HG03108 (cell line): Measurements from ENCODE around the gene JMJD1C.

Experiments used
- ATAC-seq: cut with Tn5 transposase; IDR thresholded peaks from one replicate; pipeline ENCODE4 v1.9.1; 2021; ENCODE audit warnings: moderate library complexity; ENCODE audit not compliant: unreplicated experiment

The JMJD1C gene

GRCh38 chr10:63483983-63484382 lies 18.2 kb upstream of the JMJD1C start:
- ATAC-seq = no peak

DNA sequence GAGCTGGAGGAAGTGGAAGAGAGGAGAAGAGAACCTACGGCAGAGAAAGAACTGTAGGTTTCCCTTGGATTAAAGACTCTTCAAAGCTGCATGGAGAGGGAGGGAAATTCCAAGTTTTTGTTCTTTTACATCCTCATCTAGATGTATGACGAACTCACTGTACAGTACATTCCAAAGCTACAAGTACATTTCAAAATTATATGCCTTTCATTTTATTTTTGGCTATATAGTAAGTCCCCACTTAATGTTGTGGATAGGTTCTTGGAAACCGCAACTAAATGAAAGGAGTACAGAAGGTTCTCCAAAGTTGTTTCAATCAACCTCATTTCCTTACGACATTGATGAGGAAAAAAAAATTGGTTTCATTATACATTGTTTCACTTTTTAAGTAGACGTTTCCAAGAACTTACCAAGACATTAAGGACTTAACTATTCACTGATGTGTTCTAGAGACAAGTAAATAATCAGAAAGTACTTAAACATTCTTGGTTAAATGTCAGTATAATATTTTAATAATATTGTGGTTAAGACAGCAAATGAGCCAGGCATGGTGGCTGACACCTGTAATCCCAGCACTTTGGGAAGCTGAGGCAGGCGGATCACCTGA lies 16.1 kb upstream of the JMJD1C start:
- ATAC-seq = no peak

DNA sequence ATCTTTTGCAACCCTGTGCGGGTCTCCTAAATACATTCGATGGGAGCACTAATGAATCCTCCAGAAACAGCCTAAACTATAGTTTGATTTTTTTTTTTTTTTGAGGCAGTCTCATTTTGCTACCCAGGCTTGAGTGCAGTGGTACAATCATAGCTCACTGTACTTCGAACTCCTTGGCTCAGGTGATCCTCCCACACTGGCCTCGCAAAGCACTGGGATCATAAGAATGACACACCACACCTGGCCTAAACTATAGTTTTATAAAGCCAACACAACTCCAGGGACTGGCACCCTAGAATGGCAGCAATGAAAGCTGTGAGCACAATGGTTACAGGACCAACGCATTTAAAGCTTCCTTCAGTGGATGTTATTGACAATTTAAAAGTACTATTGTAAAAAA lies 14.5 kb upstream of the JMJD1C start:
- ATAC-seq = no peak

DNA sequence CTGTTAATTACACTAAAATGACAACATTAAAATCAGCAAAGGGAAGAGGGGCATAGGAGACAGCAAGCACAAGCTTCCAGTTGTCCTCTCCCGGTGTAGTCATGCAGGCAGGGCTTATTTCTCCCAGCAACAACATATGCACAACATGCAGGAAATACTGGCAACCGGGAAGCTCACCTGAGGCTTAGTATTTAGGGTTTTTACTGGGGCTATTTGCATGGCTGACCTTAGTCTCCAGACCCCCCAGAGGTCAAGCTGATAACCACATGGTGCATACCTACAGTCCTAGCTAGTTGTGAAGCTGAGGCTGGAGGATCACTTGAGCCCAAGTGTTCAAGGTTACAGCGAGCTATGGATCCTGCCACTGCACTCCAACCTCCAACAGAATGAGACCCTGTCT lies 12.8 kb upstream of the JMJD1C start:
- ATAC-seq = no peak

DNA sequence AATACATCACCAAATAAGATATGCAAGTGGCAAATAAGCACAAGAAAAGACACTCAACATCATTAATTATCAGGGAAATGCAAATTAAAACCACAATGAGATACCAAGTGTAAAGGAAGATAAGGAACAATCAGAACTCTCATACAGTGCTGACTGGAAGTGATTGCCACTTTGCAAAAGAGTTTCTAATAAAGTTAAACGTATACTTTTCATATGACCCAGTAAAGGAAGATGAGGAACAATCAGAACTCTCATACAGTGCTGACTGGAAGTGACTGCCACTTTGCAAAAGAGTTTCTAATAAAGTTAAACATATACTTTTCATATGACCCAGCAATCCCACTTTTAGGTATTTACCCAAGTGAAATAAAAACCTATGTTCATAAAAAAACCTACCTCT lies 12.2 kb upstream of the JMJD1C start:
- ATAC-seq = no peak

- no peak for ATAC-seq
Observed at GRCh38 chr10:63474488-63474887, 8.7 kb upstream of the JMJD1C start.

- ATAC-seq = no peak
Observed at GRCh38 chr10:63470928-63471327, 5.2 kb upstream of the JMJD1C start.

GRCh38 chr10:63468947-63469346 lies 3.2 kb upstream of the JMJD1C start:
- ATAC-seq = no peak

GRCh38 chr10:63467841-63468240 lies 2.1 kb upstream of the JMJD1C start:
- no peak for ATAC-seq

GRCh38 chr10:63466144-63466935 lies 563 bp upstream of the JMJD1C start:
- peak; percentile 12 for ATAC-seq

DNA sequence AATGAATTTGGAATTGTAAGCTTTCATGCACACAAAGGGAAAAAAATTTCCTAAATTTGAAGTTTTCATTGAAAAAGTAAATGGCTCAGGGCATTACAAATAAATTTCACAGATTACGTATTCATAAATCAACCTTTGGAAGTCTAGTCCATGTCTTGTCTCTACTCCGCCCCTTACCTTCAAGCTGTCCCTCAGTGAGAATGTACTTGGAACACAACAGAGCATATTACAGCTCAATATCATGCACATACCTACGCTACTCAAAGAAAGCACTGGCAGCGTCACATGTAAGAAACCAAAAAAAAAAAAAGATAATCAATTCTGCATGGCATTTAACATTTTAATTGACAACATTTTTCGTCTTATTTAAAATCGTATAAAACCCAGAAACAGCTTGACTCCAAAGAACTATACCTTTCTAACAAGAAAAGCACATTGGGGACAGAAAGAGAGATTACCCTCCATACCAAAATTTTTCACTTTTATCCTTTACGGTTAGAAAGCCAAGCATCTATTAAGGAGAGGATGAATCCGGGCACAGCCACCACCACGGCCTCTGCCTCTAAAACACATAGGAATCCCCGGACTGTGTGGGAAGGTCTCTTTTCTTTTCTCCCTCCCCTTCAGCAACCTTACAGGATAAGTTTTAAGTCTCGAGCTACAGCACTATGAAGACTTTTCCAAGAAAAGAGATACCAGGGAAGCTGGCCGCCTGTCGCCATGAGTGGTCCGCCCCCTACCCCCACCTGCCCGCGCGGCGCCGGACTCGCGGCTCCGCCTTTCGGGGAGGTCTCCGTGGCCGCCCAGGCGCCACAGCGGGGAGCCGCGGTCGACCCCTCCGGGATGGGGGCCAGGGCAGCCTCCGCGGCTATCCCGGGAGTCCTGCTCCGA lies 1.1 kb downstream of the JMJD1C start:
- ATAC-seq = peak; percentile 65

DNA sequence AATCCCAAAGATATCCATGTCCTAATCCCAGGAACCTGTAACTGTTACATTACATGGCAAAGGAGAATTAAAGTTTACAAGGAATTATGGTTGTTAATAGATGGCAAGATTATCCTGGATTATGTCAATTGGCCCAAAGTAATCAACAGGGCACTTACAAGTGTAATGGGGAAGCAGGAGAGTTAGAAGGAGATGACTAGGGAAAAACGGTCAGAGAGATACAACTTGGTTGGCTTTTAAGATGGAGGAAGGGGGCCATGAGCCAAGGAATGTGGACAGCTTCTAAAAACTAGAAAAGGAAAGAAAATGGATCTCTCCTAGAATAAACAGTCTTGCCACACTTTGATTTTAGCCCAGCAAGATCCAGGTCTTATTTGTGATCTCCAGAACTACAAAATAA lies 3.3 kb downstream of the JMJD1C start:
- no peak for ATAC-seq

DNA sequence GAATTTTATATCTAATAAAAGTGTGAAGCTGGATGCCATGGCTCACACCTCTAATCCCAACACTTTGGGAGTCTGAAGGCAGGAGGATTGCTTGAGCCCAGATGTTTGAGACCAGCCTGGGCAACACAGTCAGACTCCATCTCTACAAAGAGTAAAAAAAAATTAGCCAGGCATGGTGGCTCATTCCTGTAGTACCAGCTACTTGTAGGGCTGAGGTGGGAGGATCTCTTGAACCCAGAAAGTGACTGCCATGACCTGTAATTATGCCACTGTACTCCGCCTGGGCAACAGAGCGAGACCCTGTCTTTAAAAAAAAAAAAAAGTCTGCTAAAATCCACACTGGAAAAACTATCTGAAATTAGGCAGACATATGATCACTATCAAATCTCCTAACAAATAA lies 7.6 kb downstream of the JMJD1C start:
- ATAC-seq = no peak

GRCh38 chr10:63457594-63457993 lies 8.2 kb downstream of the JMJD1C start:
- no peak for ATAC-seq

DNA sequence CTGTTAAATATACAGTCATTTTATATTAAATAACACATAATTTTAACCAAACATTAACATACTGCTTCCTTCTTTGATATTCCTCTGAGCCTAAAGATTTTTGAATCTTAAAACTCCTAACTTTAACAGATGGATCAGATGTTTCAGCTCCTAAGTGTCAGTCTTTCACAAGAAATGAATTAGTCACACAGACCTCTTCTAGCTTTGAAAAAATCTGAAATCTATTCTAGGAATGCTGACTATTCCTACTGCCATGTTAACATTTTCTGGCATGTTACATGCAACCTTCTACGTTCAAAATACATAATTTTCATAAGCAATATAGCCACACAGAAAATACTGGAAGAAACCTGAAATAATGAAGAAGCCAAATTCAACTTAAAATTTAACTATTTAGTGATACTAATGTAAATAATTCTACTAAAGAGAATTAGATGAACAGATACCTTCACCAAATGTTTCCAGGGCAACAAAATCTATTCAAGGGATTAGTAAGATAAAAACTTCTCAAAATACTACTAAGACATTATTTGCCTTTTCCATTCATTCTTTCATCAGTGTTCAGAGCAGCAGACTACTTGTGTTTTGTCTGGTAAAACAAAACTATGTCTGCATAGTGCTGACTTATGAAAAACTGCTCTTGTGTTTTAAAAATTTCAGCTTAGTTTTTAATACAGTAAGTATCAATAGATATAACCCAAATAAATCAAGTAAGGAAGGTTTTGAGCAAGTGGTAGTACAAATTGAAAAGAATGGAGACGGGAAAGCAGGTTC lies 9.2 kb downstream of the JMJD1C start:
- no peak for ATAC-seq

- no peak for ATAC-seq
Observed at GRCh38 chr10:63455507-63455906, 10.3 kb downstream of the JMJD1C start.

DNA sequence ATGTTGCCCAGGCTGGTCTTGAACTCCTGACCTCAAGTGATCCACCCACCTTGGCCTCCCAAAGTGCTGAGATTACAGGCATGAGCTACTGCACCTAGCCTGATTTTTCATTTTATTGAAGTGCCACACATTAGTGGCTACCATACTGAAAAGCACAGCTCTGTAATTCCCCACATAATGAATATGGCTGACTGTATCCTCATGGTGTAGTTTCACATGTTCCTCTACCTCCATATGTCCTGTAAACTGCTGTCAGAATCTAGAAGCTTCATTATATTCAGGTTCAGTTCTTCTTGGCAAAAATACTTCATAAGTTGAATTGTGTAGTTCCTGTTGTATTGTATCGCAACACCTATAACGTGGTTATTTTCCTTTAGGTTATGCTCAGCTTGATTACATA lies 11.1 kb downstream of the JMJD1C start:
- ATAC-seq = no peak

- ATAC-seq = no peak
Observed at GRCh38 chr10:63452524-63452923, 13.3 kb downstream of the JMJD1C start.

GRCh38 chr10:63446716-63447440 lies 18.9 kb downstream of the JMJD1C start:
- ATAC-seq = no peak

DNA sequence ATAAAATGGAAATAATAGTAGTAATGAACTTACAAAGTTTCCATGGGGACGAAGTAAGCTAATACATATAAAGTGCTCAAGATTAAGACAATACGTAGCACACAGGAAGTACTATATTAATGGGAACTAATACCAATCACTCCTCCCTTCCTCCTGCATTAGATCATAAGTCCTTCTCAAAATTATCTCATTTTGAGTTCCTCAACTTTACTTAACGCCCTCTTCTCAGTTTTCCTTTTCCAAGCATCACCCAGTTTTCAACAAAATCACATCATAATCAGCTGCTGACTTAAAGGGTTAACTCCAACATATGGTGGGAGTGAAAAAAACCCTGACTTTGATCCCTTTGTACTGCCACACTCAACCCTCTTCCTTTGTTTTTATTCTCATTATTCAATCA lies 24.4 kb downstream of the JMJD1C start:
- ATAC-seq = no peak
